Measurements from ENCODE around the gene BCAN. TPM values are rescaled to one million over a fixed set of nuclear protein-coding genes. Genes with fewer than 3 reads are reported as not detected.

BCAN gene
- total RNA-seq, 4 donors from 2014 or later = 0.54 to 1.1 TPM; not detected in 2

GRCh38 chr1:156664046-156664766, 22.3 kb downstream of the BCAN start:
- Histone ChIP-seq H3K4me1 (peaks cover 11 to 78% of the 10 kb centered on the region in 2 donors), H3K27ac (peak overlapping the region; percentile 31 to 58 (median 40)), H3K27me3 (no peaks in the 10 kb centered on the region), H3K36me3 (no peaks in the 10 kb centered on the region), H3K4me3 (replicated peaks in 1 of 3) (no peak overlapping the region), H3K9me3 (no peaks in the 10 kb centered on the region)
- intact Hi-C loops (cut with DNase I) = no loop called here
- WGBS, 2 donors = 46 to 48% methylated on average over 5 of the region's 5 CpGs
- no peak for DNase-seq
- no peak for TF ChIP-seq CTCF (IDR thresholded peaks at IDR 0.05)
- TF ChIP-seq POLR2A (IDR thresholded peaks at IDR 0.05) = no peak

GRCh38 chr1:156664767-156665411, 23.0 kb downstream of the BCAN start:
- TF ChIP-seq POLR2A (IDR thresholded peaks at IDR 0.05) (no peak), CTCF (IDR thresholded peaks at IDR 0.05) (no peak)
- Histone ChIP-seq H3K27ac (peak overlapping the region in 2 of 3 donors; percentile 31 to 58), H3K4me1 (peaks cover 5 to 71% of the 10 kb centered on the region in 2 donors), H3K9me3 (no peaks in the 10 kb centered on the region), H3K4me3 (replicated peaks in 1 of 3) (no peak overlapping the region), H3K36me3 (no peaks in the 10 kb centered on the region), H3K27me3 (no peaks in the 10 kb centered on the region)
- WGBS, 2 donors = 21 to 26% methylated on average over 10 to 15 of the region's 16 CpGs
- intact Hi-C loops (cut with DNase I) = no loop called here
- peak; percentile 71 to 79 for DNase-seq

- no peaks in the 10 kb centered on the region for H3K36me3 ChIP-seq
- no peaks in the 10 kb centered on the region for H3K9me3 ChIP-seq
- H3K27me3 ChIP-seq = no peaks in the 10 kb centered on the region
- TF ChIP-seq POLR2A (IDR thresholded peaks at IDR 0.05) = no peak
- TF ChIP-seq CTCF (IDR thresholded peaks at IDR 0.05) = no peak
- H3K4me3 ChIP-seq (replicated peaks in 1 of 3) = no peak overlapping the region
- intact Hi-C loops (cut with DNase I) = no loop called here
- DNase-seq = no peak
- peaks cover 4 to 65% of the 10 kb centered on the region in 2 donors for H3K4me1 ChIP-seq
- peak overlapping the region in 1 of 3 donors; percentile 58 for H3K27ac ChIP-seq
- WGBS, 2 donors = 63 to 81% methylated on average over 3 of the region's 3 CpGs
Measured at GRCh38 chr1:156665539-156665938, 23.6 kb downstream of the BCAN start.

GRCh38 chr1:156666862-156667609, 25.1 kb downstream of the BCAN start:
- TF ChIP-seq POLR2A (IDR thresholded peaks at IDR 0.05) = no peak
- no peak for TF ChIP-seq CTCF (IDR thresholded peaks at IDR 0.05)
- no peak overlapping the region for H3K4me3 ChIP-seq (replicated peaks in 1 of 3)
- intact Hi-C loops (cut with DNase I) = no loop called here
- H3K9me3 ChIP-seq = no peaks in the 10 kb centered on the region
- H3K27me3 ChIP-seq = no peaks in the 10 kb centered on the region
- H3K27ac ChIP-seq = peak overlapping the region; percentile 37 to 63 (median 61)
- WGBS, 2 donors = 87 to 90% methylated on average over 9 of the region's 9 CpGs
- no peaks in the 10 kb centered on the region for H3K36me3 ChIP-seq
- DNase-seq = no peak
- H3K4me1 ChIP-seq = peaks cover 4 to 54% of the 10 kb centered on the region in 2 donors
